K562 (cell line): ENCODE data around the gene RPL15. TPM values are rescaled to one million over a fixed set of nuclear protein-coding genes. Genes with fewer than 3 reads are reported as not detected.

Experiments
- ATF3 ChIP-seq, 2 experiments: fragments of 450-650 bp in 1 of 2; sonication (generic) in 1 of 2; formaldehyde crosslinking in 1 of 2; IDR thresholded peaks in 1 of 2; conservative IDR thresholded peaks in 1 of 2; 2 replicates each; pipeline versions ENCODE4 v1.6.1 to v1.8.1; 2016 to 2023; ENCODE audit warnings: mild to moderate bottlenecking in 2 of 2, moderate library complexity in 2 of 2, inconsistent platforms in 1 of 2, missing genetic modification reagents in 1 of 2
- BHLHE40 ChIP-seq: IDR thresholded peaks from 2 replicates; pipeline ENCODE4 v1.6.1; 2011; ENCODE audit warnings: low read length, improper control_type of control experiment
- CBFA2T3 ChIP-seq: fragments of 450-650 bp; IDR thresholded peaks from 2 replicates; pipeline ENCODE4 v1.6.1; 2017
- CC2D1A ChIP-seq: fragments of 450-650 bp; IDR thresholded peaks from 2 replicates; pipeline ENCODE4 v1.6.1; 2017; ENCODE audit warnings: mild to moderate bottlenecking
- CHCHD3 ChIP-seq: fragments of 250-450 bp; sonication (Bioruptor Pico); IDR thresholded peaks from 2 replicates; pipeline ENCODE4 v2.1.2; 2022; ENCODE audit warnings: mild to moderate bottlenecking
- ELF1 ChIP-seq: fragments of 200-800 bp; sonication (Bioruptor generic); IDR thresholded peaks from 2 replicates; pipeline ENCODE4 v1.6.1; 2016; ENCODE audit warnings: missing genetic modification characterization, missing compliant biosample characterization
- HMG20B ChIP-seq: fragments of 250-450 bp; sonication (Bioruptor Pico); IDR thresholded peaks from 2 replicates; pipeline ENCODE4 v1.5.0; 2021; ENCODE audit warnings: mild to moderate bottlenecking
- JUNB ChIP-seq: fragments of 450-650 bp; formaldehyde crosslinking; conservative IDR thresholded peaks from 2 replicates; pipeline ENCODE4 v1.4.0; 2020; ENCODE audit warnings: mild to moderate bottlenecking
- LCOR ChIP-seq: sonication (generic); formaldehyde crosslinking; IDR thresholded peaks from 2 replicates; pipeline ENCODE4 v1.8.0; 2022; ENCODE audit warnings: mild to moderate bottlenecking, missing genetic modification reagents
- MEF2A ChIP-seq: IDR thresholded peaks from 2 replicates; pipeline ENCODE4 v1.6.1; 2011; ENCODE audit warnings: low read depth, mild to moderate bottlenecking, low read length, moderate library complexity; ENCODE audit not compliant: control insufficient read depth
- NFIC ChIP-seq: fragments of 450-650 bp; IDR thresholded peaks from 2 replicates; pipeline ENCODE4 v1.6.1; 2017; ENCODE audit warnings: mild to moderate bottlenecking, inconsistent platforms
- NFRKB ChIP-seq: fragments of 450-650 bp; IDR thresholded peaks from 2 replicates; pipeline ENCODE4 v1.6.1; 2016; ENCODE audit warnings: low read depth
- POLR2AphosphoS2 ChIP-seq: IDR thresholded peaks from 2 replicates; pipeline ENCODE4 v1.6.1; 2012; ENCODE audit warnings: low read length, improper control_type of control experiment
- RBM25 ChIP-seq: fragments of 200-400 bp; formaldehyde crosslinking; IDR thresholded peaks from 2 replicates; pipeline ENCODE4 v1.6.1; 2018; ENCODE audit warnings: low read length, low read depth, moderate library complexity; ENCODE audit not compliant: severe bottlenecking
- TAL1 ChIP-seq: fragments of 450-650 bp; IDR thresholded peaks from 2 replicates; pipeline ENCODE4 v1.6.1; 2016; ENCODE audit warnings: mild to moderate bottlenecking
- TFAM ChIP-seq: fragments of 250-450 bp; sonication (Bioruptor Pico); conservative IDR thresholded peaks from 2 replicates; pipeline ENCODE4 v1.5.0; 2021; ENCODE audit warnings: mild to moderate bottlenecking, moderate library complexity
- TGIF2 ChIP-seq: sonication (generic); formaldehyde crosslinking; IDR thresholded peaks from 2 replicates; pipeline ENCODE4 v1.8.1; 2022; ENCODE audit warnings: mild to moderate bottlenecking, missing genetic modification reagents, moderate library complexity
- ZNF282 ChIP-seq: sonication (generic); formaldehyde crosslinking; IDR thresholded peaks from 2 replicates; pipeline ENCODE4 v1.8.1; 2023; ENCODE audit warnings: missing genetic modification reagents
- ZNF395 ChIP-seq: fragments of 200-800 bp; sonication (Bioruptor generic); IDR thresholded peaks from 2 replicates; pipeline ENCODE4 v1.6.1; 2017; ENCODE audit warnings: missing genetic modification characterization, missing compliant biosample characterization
- ZNF561 ChIP-seq: fragments of 450-650 bp; formaldehyde crosslinking; conservative IDR thresholded peaks from 2 replicates; pipeline ENCODE4 v1.4.0; 2020; ENCODE audit warnings: mild to moderate bottlenecking, moderate library complexity
- ZNF695 ChIP-seq: fragments of 450-650 bp; formaldehyde crosslinking; IDR thresholded peaks from 2 replicates; pipeline ENCODE4 v1.4.0; 2020; ENCODE audit warnings: mild to moderate bottlenecking, moderate library complexity
- ZNF696 ChIP-seq: fragments of 250-450 bp; sonication (Bioruptor Pico); conservative IDR thresholded peaks from 2 replicates; pipeline ENCODE4 v1.4.0; 2020; ENCODE audit warnings: mild to moderate bottlenecking, moderate library complexity
- ZNF79 ChIP-seq: fragments of 250-450 bp; sonication (Bioruptor Pico); IDR thresholded peaks from 2 replicates; pipeline ENCODE4 v1.4.0; 2020; ENCODE audit warnings: low read depth, mild to moderate bottlenecking, moderate library complexity
- polyA plus RNA-seq, 8 experiments: library from polyadenylated mRNA; depleted of rRNA in 4 of 8; stranded (reverse) in 5 of 8; unstranded in 3 of 8; fragments of >200 nt; fragmentation: Nextera tagmentation in 2 of 8; fragmentation: Illumina TruSeq in 1 of 8; extraction: Ambion mirVana in 2 of 8; extraction: Trizol in 1 of 8; gene quantifications; 2 replicates each; pipeline versions ENCODE4 v1.2.1 to v1.2.3, GENCODE V29; 2011 to 2014; ENCODE audit warnings: inconsistent platforms in 1 of 8, missing spikeins in 1 of 8
- total RNA-seq, 7 experiments: library from RNA; depleted of rRNA in 6 of 7; stranded (reverse); fragments of >200 nt in 6 of 7; fragmentation: Illumina TruSeq in 2 of 7; extraction: Trizol in 2 of 7; gene quantifications; 2 replicates each; pipeline versions ENCODE4 v1.2.1 to v1.2.3, GENCODE V29; 2011 to 2021; ENCODE audit warnings: low replicate concordance in 1 of 7
- TF ChIP-seq, protein P1 (sequence below): sonication (generic); formaldehyde crosslinking; IDR thresholded peaks from 2 replicates; pipeline ENCODE4 v1.8.0; 2023; ENCODE audit warnings: mild to moderate bottlenecking, missing genetic modification reagents
- TF ChIP-seq, protein P2 (sequence below): sonication (generic); formaldehyde crosslinking; IDR thresholded peaks from 2 replicates; pipeline ENCODE4 v1.8.0; 2022; ENCODE audit warnings: mild to moderate bottlenecking, missing genetic modification reagents

RPL15 gene
- total and polyA plus RNA-seq, 9 of the 15 experiments (the other 6 are each of a cell fraction or from before 2014, with no cell fraction given) = 2,393 to 8,850 (median 3,928) TPM

- no peak for TF ChIP-seq RBM25
- no peak for TF ChIP-seq TFAM
- TF ChIP-seq ZNF395 (CRISPR knock-in tag) = peak; percentile 75; the same call in 1 of the 2 replicates
- TF ChIP-seq CBFA2T3 = no peak
- TF ChIP-seq, protein P1, sequence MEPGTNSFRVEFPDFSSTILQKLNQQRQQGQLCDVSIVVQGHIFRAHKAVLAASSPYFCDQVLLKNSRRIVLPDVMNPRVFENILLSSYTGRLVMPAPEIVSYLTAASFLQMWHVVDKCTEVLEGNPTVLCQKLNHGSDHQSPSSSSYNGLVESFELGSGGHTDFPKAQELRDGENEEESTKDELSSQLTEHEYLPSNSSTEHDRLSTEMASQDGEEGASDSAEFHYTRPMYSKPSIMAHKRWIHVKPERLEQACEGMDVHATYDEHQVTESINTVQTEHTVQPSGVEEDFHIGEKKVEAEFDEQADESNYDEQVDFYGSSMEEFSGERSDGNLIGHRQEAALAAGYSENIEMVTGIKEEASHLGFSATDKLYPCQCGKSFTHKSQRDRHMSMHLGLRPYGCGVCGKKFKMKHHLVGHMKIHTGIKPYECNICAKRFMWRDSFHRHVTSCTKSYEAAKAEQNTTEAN = peak; percentile 78
- TF ChIP-seq POLR2AphosphoS2 = peak; percentile 96
- TF ChIP-seq TAL1 = no peak
- TF ChIP-seq CC2D1A = peak; percentile 11; the same call in 1 of the 2 replicates
- peak; percentile 96 for TF ChIP-seq CHCHD3
- no peak for TF ChIP-seq ZNF79 (CRISPR knock-in tag)
- TF ChIP-seq LCOR (CRISPR knock-in tag) = peak; percentile 100
- TF ChIP-seq, protein P2, sequence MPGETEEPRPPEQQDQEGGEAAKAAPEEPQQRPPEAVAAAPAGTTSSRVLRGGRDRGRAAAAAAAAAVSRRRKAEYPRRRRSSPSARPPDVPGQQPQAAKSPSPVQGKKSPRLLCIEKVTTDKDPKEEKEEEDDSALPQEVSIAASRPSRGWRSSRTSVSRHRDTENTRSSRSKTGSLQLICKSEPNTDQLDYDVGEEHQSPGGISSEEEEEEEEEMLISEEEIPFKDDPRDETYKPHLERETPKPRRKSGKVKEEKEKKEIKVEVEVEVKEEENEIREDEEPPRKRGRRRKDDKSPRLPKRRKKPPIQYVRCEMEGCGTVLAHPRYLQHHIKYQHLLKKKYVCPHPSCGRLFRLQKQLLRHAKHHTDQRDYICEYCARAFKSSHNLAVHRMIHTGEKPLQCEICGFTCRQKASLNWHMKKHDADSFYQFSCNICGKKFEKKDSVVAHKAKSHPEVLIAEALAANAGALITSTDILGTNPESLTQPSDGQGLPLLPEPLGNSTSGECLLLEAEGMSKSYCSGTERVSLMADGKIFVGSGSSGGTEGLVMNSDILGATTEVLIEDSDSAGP (CRISPR knock-in tag) = no peak
- TF ChIP-seq NFRKB = peak; percentile 99
- 0 out of 2 replicates have a peak, but pooled peaks have one; percentile 80 for TF ChIP-seq ZNF282 (CRISPR knock-in tag)
- no peak for TF ChIP-seq MEF2A
- TF ChIP-seq ZNF561 (CRISPR knock-in tag) = no peak
- peak; percentile 70; the same call in 1 of the 2 replicates for TF ChIP-seq ZNF695 (CRISPR knock-in tag)
- TF ChIP-seq ATF3 (IDR thresholded peaks at IDR 0.05) = no peak
- peak; percentile 90 for TF ChIP-seq ATF3 (CRISPR knock-in tag; conservative IDR thresholded peaks at IDR 0.05)
- no peak for TF ChIP-seq JUNB (CRISPR knock-in tag)
- peak; percentile 79 for TF ChIP-seq NFIC
- TF ChIP-seq ELF1 (tag) = peak; percentile 83
- no peak for TF ChIP-seq HMG20B
- TF ChIP-seq TGIF2 (CRISPR knock-in tag) = no peak
- no peak for TF ChIP-seq ZNF696 (CRISPR knock-in tag)
- peak; percentile 88 for TF ChIP-seq BHLHE40
Observed at GRCh38 chr3:23916886-23917678, at the start of gene RPL15, which contains the start of gene NKIRAS1 (continued).
